Measurements from ENCODE around the gene ADGRV1.

GRCh38 chr5:90957906-90958305 is 399.3 kb downstream of the ADGRV1 start:
- TF ChIP-seq CTCF (conservative IDR thresholded peaks at IDR 0.05; ENCODE audit: low read depth, low read length) = no peak
- no peak for TF ChIP-seq EZH2 (IDR thresholded peaks at IDR 0.05; ENCODE audit: borderline replicate concordance, low read depth, low read length, poor library complexity, severe bottlenecking)

Measured in A673 (cell line).